Measurements from ENCODE around the gene METTL15.

DNA sequence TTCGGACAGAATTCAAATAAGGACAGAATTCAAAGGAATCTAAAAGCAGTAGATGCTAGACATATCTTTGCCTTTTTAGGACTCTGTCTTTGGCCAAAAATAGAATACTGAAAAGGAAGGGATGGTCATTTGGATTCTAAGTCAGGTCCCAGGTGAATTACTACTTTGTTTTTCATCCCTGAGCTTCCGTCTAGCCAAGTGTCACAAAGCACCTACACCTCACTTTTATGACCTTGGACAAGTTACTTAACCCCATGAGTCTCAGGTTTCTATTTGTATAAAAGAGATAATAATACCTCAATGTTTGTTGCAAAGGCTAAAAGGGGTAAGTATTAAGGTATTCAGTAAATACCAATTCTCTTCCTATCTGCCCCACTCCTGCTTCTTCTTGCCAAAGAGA, 7.5 kb upstream of the METTL15 start:
- TF ChIP-seq FOXP2 (optimal IDR thresholded peaks at IDR 0.05; ENCODE audit: borderline replicate concordance, extremely low read depth, extremely low read length, insufficient read depth) (no peak), POLR2AphosphoS5 (IDR thresholded peaks at IDR 0.05; ENCODE audit: low read depth, low read length) (no peak), SIN3A (IDR thresholded peaks at IDR 0.05; ENCODE audit: borderline replicate concordance, insufficient read depth, low read length) (no peak)
- TF ChIP-seq, protein P1, sequence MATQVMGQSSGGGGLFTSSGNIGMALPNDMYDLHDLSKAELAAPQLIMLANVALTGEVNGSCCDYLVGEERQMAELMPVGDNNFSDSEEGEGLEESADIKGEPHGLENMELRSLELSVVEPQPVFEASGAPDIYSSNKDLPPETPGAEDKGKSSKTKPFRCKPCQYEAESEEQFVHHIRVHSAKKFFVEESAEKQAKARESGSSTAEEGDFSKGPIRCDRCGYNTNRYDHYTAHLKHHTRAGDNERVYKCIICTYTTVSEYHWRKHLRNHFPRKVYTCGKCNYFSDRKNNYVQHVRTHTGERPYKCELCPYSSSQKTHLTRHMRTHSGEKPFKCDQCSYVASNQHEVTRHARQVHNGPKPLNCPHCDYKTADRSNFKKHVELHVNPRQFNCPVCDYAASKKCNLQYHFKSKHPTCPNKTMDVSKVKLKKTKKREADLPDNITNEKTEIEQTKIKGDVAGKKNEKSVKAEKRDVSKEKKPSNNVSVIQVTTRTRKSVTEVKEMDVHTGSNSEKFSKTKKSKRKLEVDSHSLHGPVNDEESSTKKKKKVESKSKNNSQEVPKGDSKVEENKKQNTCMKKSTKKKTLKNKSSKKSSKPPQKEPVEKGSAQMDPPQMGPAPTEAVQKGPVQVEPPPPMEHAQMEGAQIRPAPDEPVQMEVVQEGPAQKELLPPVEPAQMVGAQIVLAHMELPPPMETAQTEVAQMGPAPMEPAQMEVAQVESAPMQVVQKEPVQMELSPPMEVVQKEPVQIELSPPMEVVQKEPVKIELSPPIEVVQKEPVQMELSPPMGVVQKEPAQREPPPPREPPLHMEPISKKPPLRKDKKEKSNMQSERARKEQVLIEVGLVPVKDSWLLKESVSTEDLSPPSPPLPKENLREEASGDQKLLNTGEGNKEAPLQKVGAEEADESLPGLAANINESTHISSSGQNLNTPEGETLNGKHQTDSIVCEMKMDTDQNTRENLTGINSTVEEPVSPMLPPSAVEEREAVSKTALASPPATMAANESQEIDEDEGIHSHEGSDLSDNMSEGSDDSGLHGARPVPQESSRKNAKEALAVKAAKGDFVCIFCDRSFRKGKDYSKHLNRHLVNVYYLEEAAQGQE (IDR thresholded peaks at IDR 0.05; ENCODE audit: insufficient read depth in 1 of 2, low read depth in 2 of 2, low read length in 2 of 2) = no peak
